ENCODE measurements around the gene EEF2.

EEF2 gene

GRCh38 chr19:4016486-4016885, 31.2 kb upstream of the EEF2 start:
- Mint-ChIP-seq H3K4me3 (no peak overlapping the region), H3K9me3 (no peaks in the 10 kb centered on the region), H3K27me3 (ENCODE audit: low read depth) (no peaks in the 10 kb centered on the region), H3K4me1 (peaks cover 13% of the 10 kb centered on the region), H3K36me3 (ENCODE audit: low read depth) (peaks cover 23% of the 10 kb centered on the region), H3K27ac (peak overlapping the region in 2 of 3 experiments; percentile 39 to 96)
- no peak for TF ChIP-seq CTCF (IDR thresholded peaks at IDR 0.05; ENCODE audit: unreplicated experiment in 3 of 3)

DNA sequence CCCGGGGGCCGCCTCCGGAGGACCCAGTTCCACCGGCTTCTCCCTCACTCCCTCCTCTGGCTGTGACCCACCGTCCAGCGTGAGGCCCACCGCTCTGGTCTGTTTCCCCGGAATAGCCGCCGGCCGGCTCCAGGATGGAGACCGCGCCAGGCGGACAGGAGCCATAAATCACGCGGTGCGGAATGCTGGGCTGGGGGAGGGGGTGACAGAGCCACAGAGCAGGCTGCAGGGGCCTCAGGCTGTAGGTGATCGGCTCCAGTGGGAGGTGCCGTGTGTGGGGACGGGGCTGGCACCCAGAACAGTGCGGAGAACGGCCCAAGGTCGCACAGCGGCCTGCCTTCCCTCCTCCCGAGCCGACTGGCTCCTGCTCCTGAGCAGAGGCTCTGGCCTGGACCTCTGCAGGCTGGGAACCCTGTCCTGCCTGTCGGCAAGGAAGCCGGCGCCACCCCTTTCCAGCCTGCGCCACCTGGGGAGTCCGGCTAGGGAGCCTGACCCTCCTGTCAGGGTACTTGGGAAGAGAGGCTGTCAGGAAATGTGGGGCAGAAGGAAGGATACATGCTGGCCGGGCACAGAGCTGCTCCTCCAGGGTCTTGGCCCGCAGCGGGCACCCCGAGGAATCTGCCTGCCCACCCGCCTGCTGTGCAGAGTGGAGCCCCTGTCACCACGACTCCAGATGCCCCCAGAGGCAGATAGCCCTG, 30.6 kb upstream of the EEF2 start:
- Mint-ChIP-seq H3K4me1 (peaks cover 18% of the 10 kb centered on the region), H3K27ac (peak overlapping the region; percentile 88 to 96 (median 94)), H3K36me3 (ENCODE audit: low read depth) (peaks cover 19% of the 10 kb centered on the region), H3K9me3 (no peaks in the 10 kb centered on the region), H3K4me3 (peak overlapping the region; percentile 77 to 83 (median 80)), H3K27me3 (ENCODE audit: low read depth) (no peaks in the 10 kb centered on the region)
- TF ChIP-seq CTCF (IDR thresholded peaks at IDR 0.05; ENCODE audit: unreplicated experiment in 3 of 3): no peak

- no peaks in the 10 kb centered on the region for H3K27me3 Mint-ChIP-seq (ENCODE audit: low read depth)
- H3K27ac Mint-ChIP-seq: peak overlapping the region; percentile 88 to 96 (median 94)
- H3K36me3 Mint-ChIP-seq (ENCODE audit: low read depth): peaks cover 11% of the 10 kb centered on the region
- no peaks in the 10 kb centered on the region for H3K9me3 Mint-ChIP-seq
- no peak for TF ChIP-seq CTCF (IDR thresholded peaks at IDR 0.05; ENCODE audit: unreplicated experiment in 3 of 3)
- H3K4me1 Mint-ChIP-seq: peaks cover 23% of the 10 kb centered on the region
- peak overlapping the region; percentile 12 to 80 (median 77) for H3K4me3 Mint-ChIP-seq
Observed at GRCh38 chr19:4014541-4015491, 29.6 kb upstream of the EEF2 start.

- H3K9me3 Mint-ChIP-seq: no peaks in the 10 kb centered on the region
- peak overlapping the region in 1 of 3 experiments; percentile 37 for H3K27ac Mint-ChIP-seq
- TF ChIP-seq CTCF (IDR thresholded peaks at IDR 0.05; ENCODE audit: unreplicated experiment in 3 of 3): no peak
- peaks cover 11% of the 10 kb centered on the region for H3K36me3 Mint-ChIP-seq (ENCODE audit: low read depth)
- H3K4me1 Mint-ChIP-seq: peaks cover 31% of the 10 kb centered on the region
- no peaks in the 10 kb centered on the region for H3K27me3 Mint-ChIP-seq (ENCODE audit: low read depth)
- no peak overlapping the region for H3K4me3 Mint-ChIP-seq
Observed at GRCh38 chr19:4013886-4014540, 28.8 kb upstream of the EEF2 start.

DNA sequence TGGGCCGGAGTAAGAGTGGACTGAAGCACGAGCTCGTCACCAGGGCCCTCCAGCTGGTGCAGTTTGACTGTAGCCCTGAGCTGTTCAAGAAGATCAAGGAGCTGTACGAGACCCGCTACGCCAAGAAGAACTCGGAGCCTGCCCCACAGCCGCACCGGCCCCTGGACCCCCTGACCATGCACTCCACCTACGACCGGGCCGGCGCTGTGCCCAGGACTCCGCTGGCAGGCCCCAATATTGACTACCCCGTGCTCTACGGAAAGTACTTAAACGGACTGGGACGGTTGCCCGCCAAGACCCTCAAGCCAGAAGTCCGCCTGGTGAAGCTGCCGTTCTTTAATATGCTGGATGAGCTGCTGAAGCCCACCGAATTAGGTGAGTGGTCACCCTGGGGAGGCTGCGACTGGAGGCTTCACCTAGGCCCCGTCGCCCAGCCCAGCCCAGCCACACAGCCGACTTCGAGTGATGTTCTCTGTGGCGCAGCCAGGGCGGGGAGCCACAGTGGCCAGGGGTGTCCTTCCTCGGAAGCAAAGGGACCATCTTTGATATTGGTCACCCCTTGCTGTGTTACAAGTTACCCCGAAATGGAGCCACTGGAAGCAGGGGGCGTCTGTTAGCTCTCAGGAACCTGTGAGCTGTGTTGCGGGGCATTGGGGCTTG, 27.8 kb upstream of the EEF2 start:
- no peaks in the 10 kb centered on the region for H3K9me3 Mint-ChIP-seq
- no peaks in the 10 kb centered on the region for H3K27me3 Mint-ChIP-seq (ENCODE audit: low read depth)
- H3K27ac Mint-ChIP-seq: peak overlapping the region in 1 of 3 experiments; percentile 44
- H3K4me3 Mint-ChIP-seq: no peak overlapping the region
- peaks cover 5% of the 10 kb centered on the region for H3K36me3 Mint-ChIP-seq (ENCODE audit: low read depth)
- peaks cover 38% of the 10 kb centered on the region for H3K4me1 Mint-ChIP-seq
- TF ChIP-seq CTCF (IDR thresholded peaks at IDR 0.05; ENCODE audit: unreplicated experiment in 3 of 3): no peak
